ENCODE results near the gene RAB39A. TPM values are rescaled to one million over a fixed set of nuclear protein-coding genes. Genes with fewer than 3 reads are reported as not detected.

The RAB39A gene
- polyA plus RNA-seq, 1 donor from 2014 or later: 1.9 TPM

DNA sequence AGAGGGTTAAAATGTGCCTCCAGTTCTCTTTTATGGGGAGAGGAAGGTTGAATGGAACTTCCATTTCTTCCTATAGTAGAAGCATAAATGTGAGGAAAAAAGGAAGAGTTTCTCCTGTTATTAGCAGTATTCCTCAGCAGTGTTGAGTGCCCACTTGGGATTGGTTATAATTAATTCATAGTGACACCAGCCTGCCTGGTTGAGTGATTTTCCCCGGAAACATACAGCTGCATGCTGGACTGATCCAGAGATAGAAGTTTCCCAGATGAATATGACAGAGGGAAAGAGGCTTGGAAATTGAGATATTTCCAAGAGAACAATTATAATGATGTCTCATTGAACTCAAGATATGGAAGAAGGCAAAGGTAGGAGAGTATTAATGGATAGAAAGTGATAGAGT is 28.3 kb downstream of the RAB39A start:
- no peak overlapping the region for H3K4me2 ChIP-seq (ENCODE audit: low read length)
- no peak overlapping the region for H3K9ac ChIP-seq (ENCODE audit: low read length)
- no peaks in the 10 kb centered on the region for H3K27me3 ChIP-seq (ENCODE audit: insufficient read depth, low read depth, low read length)
- H3K4me3 ChIP-seq (ENCODE audit: low read length): no peak overlapping the region
- H3K36me3 ChIP-seq (ENCODE audit: insufficient read depth, low read length): no peaks in the 10 kb centered on the region
- H3K9me3 ChIP-seq (ENCODE audit: low read length): no peaks in the 10 kb centered on the region
- TF ChIP-seq, protein P1, sequence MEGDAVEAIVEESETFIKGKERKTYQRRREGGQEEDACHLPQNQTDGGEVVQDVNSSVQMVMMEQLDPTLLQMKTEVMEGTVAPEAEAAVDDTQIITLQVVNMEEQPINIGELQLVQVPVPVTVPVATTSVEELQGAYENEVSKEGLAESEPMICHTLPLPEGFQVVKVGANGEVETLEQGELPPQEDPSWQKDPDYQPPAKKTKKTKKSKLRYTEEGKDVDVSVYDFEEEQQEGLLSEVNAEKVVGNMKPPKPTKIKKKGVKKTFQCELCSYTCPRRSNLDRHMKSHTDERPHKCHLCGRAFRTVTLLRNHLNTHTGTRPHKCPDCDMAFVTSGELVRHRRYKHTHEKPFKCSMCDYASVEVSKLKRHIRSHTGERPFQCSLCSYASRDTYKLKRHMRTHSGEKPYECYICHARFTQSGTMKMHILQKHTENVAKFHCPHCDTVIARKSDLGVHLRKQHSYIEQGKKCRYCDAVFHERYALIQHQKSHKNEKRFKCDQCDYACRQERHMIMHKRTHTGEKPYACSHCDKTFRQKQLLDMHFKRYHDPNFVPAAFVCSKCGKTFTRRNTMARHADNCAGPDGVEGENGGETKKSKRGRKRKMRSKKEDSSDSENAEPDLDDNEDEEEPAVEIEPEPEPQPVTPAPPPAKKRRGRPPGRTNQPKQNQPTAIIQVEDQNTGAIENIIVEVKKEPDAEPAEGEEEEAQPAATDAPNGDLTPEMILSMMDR (IDR thresholded peaks at IDR 0.05; ENCODE audit: poor library complexity, severe bottlenecking): no peak
- TF ChIP-seq SMC3 (conservative IDR thresholded peaks at IDR 0.05; ENCODE audit: poor library complexity) (no peak), TAF1 (IDR thresholded peaks at IDR 0.05; ENCODE audit: low read depth) (no peak)
- TF ChIP-seq, protein P2, sequence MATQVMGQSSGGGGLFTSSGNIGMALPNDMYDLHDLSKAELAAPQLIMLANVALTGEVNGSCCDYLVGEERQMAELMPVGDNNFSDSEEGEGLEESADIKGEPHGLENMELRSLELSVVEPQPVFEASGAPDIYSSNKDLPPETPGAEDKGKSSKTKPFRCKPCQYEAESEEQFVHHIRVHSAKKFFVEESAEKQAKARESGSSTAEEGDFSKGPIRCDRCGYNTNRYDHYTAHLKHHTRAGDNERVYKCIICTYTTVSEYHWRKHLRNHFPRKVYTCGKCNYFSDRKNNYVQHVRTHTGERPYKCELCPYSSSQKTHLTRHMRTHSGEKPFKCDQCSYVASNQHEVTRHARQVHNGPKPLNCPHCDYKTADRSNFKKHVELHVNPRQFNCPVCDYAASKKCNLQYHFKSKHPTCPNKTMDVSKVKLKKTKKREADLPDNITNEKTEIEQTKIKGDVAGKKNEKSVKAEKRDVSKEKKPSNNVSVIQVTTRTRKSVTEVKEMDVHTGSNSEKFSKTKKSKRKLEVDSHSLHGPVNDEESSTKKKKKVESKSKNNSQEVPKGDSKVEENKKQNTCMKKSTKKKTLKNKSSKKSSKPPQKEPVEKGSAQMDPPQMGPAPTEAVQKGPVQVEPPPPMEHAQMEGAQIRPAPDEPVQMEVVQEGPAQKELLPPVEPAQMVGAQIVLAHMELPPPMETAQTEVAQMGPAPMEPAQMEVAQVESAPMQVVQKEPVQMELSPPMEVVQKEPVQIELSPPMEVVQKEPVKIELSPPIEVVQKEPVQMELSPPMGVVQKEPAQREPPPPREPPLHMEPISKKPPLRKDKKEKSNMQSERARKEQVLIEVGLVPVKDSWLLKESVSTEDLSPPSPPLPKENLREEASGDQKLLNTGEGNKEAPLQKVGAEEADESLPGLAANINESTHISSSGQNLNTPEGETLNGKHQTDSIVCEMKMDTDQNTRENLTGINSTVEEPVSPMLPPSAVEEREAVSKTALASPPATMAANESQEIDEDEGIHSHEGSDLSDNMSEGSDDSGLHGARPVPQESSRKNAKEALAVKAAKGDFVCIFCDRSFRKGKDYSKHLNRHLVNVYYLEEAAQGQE (IDR thresholded peaks at IDR 0.05; ENCODE audit: borderline replicate concordance): no peak
- no peaks in the 10 kb centered on the region for H3K9me2 ChIP-seq (ENCODE audit: insufficient read depth, low read length)
- no peaks in the 10 kb centered on the region for H4K20me1 ChIP-seq (ENCODE audit: insufficient read depth)
- no peaks in the 10 kb centered on the region for H3F3A ChIP-seq (ENCODE audit: insufficient read depth, low read length, poor library complexity, severe bottlenecking)
- H3K27ac ChIP-seq (ENCODE audit: low read length): no peak overlapping the region
- no peaks in the 10 kb centered on the region for H3K79me2 ChIP-seq (replicated peaks; ENCODE audit: insufficient read depth, low read length)
- H2AFZ ChIP-seq (ENCODE audit: low read depth, low read length): no peak overlapping the region

DNA sequence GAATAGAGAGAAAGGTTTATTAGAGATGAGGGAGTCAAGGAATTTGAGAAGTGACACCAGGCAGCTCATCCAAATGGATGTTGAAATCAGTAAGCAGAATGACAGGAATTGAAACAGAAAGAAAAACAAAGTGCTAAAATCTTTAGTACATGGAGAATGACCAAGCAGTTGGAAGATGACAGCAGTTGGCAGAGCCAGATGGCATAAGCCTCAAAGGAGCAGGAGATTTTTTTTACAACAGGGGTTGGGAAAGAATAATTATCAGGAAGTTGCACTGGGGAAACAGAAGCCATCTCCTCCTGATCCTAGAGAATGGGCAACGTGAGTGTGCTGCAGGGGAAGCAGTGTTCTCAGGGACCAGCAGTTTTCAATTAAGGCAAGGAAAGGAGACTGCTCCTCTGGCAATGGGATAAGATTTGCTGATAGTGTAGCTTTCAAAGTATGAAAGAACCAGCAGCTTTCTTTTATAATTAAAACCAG is 28.9 kb downstream of the RAB39A start:
- no peaks in the 10 kb centered on the region for H3F3A ChIP-seq (ENCODE audit: insufficient read depth, low read length, poor library complexity, severe bottlenecking)
- H3K9me3 ChIP-seq (ENCODE audit: low read length): no peaks in the 10 kb centered on the region
- no peaks in the 10 kb centered on the region for H3K9me2 ChIP-seq (ENCODE audit: insufficient read depth, low read length)
- no peaks in the 10 kb centered on the region for H3K36me3 ChIP-seq (ENCODE audit: insufficient read depth, low read length)
- H3K9ac ChIP-seq (ENCODE audit: low read length): no peak overlapping the region
- no peak overlapping the region for H3K4me3 ChIP-seq (ENCODE audit: low read length)
- no peaks in the 10 kb centered on the region for H3K27me3 ChIP-seq (ENCODE audit: insufficient read depth, low read depth, low read length)
- no peak overlapping the region for H2AFZ ChIP-seq (ENCODE audit: low read depth, low read length)
- TF ChIP-seq EZH2 (IDR thresholded peaks at IDR 0.05; ENCODE audit: borderline replicate concordance, insufficient read depth, low read length, poor library complexity, severe bottlenecking): no peak
- TF ChIP-seq, protein P1 (IDR thresholded peaks at IDR 0.05; ENCODE audit: poor library complexity, severe bottlenecking): no peak
- no peak overlapping the region for H3K27ac ChIP-seq (ENCODE audit: low read length)
- H3K79me2 ChIP-seq (replicated peaks; ENCODE audit: insufficient read depth, low read length): no peaks in the 10 kb centered on the region
- no peaks in the 10 kb centered on the region for H4K20me1 ChIP-seq (ENCODE audit: insufficient read depth)
- H3K4me2 ChIP-seq (ENCODE audit: low read length): no peak overlapping the region

DNA sequence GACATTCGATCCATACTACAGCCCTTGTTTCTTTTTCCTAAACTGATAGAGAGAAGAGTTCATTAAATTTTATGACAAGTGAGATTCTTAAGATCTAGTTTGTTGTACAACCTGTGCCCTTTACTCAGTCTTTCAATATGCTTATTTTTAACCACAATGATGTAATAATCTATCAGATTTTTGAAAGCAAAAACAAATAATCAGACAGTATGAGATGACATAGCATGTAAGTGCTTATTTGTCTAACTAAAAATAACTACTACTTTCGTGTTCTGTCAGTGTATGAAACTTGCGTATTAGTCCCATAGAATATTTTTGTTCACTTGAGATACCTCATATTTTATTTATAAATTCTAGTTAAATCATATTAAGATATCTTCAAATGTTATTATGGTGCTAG is 33.2 kb downstream of the RAB39A start:
- H3K9me2 ChIP-seq (ENCODE audit: insufficient read depth, low read length): no peaks in the 10 kb centered on the region
- no peak overlapping the region for H3K27ac ChIP-seq (ENCODE audit: low read length)
- H3K27me3 ChIP-seq (ENCODE audit: insufficient read depth, low read depth, low read length): no peaks in the 10 kb centered on the region
- no peak overlapping the region for H3K4me3 ChIP-seq (ENCODE audit: low read length)
- no peak for TF ChIP-seq MXI1 (conservative IDR thresholded peaks at IDR 0.05; ENCODE audit: poor library complexity, severe bottlenecking)
- H3K9me3 ChIP-seq (ENCODE audit: low read length): no peaks in the 10 kb centered on the region
- H3K9ac ChIP-seq (ENCODE audit: low read length): no peak overlapping the region
- no peaks in the 10 kb centered on the region for H3K79me2 ChIP-seq (replicated peaks; ENCODE audit: insufficient read depth, low read length)
- H2AFZ ChIP-seq (ENCODE audit: low read depth, low read length): no peak overlapping the region
- no peaks in the 10 kb centered on the region for H3K36me3 ChIP-seq (ENCODE audit: insufficient read depth, low read length)
- H3K4me2 ChIP-seq (ENCODE audit: low read length): no peak overlapping the region
- H3F3A ChIP-seq (ENCODE audit: insufficient read depth, low read length, poor library complexity, severe bottlenecking): no peaks in the 10 kb centered on the region
- H4K20me1 ChIP-seq (ENCODE audit: insufficient read depth): no peaks in the 10 kb centered on the region

Measured in neural cell (in vitro differentiated cells).